ENCODE results near the gene DUSP11. TPM values are rescaled to one million over a fixed set of nuclear protein-coding genes. Genes with fewer than 3 reads are reported as not detected.
"Not testable (repeated sequence)": the region's sequence is repeated elsewhere in the genome, so short reads cannot be mapped to it uniquely, and the experiment has no call there.

DUSP11 gene
- 22.6 TPM for polyA plus RNA-seq (2012; ENCODE audit: insufficient read depth, insufficient read length)

GRCh38 chr2:73779467-73780236 lies at the start of gene DUSP11:
DUSP11 (minus strand) TSS chr2:73780103; CDS start chr2:73779974, 129 bp downstream.
- peak; percentile 94 for DNase-seq (ENCODE audit: low read depth, low spot score)
- peak within 1 kb of the TSS; percentile 99 for H3K4me3 ChIP-seq (ENCODE audit: low read length)

- H3K4me3 ChIP-seq (ENCODE audit: low read length) = peak within 1 kb of the TSS; percentile 96
- peak; percentile 97 for DNase-seq (ENCODE audit: low read depth, low spot score)
Measured at GRCh38 chr2:73828818-73829570, 49.1 kb upstream of the DUSP11 start, which contains the start of gene STAMBP. STAMBP (plus strand) TSS chr2:73828961; CDS start chr2:73830857, 1,896 bp downstream.

GRCh38 chr2:73828389-73828817 lies 48.5 kb upstream of the DUSP11 start:
- DNase-seq (ENCODE audit: low read depth, low spot score) = no peak
- peak overlapping the region; percentile 96 for H3K4me3 ChIP-seq (ENCODE audit: low read length)

- peak overlapping the region; percentile 96 for H3K4me3 ChIP-seq (ENCODE audit: low read length)
- DNase-seq (ENCODE audit: low read depth, low spot score) = no peak
Measured at GRCh38 chr2:73827660-73828388, 47.9 kb upstream of the DUSP11 start.

GRCh38 chr2:73827018-73827417 lies 47.1 kb upstream of the DUSP11 start:
- no peak overlapping the region for H3K4me3 ChIP-seq (ENCODE audit: low read length)
- DNase-seq (ENCODE audit: low read depth, low spot score) = peak; percentile 49

GRCh38 chr2:73825408-73825807 lies 45.5 kb upstream of the DUSP11 start:
- H3K4me3 ChIP-seq (ENCODE audit: low read length) = no peak overlapping the region
- DNase-seq (ENCODE audit: low read depth, low spot score) = no peak

- DNase-seq (ENCODE audit: low read depth, low spot score) = peak; percentile 84
Measured at GRCh38 chr2:73823916-73824523, 44.1 kb upstream of the DUSP11 start.

GRCh38 chr2:73823416-73823815 lies 43.5 kb upstream of the DUSP11 start:
- no peak for DNase-seq (ENCODE audit: low read depth, low spot score)
- no peak overlapping the region for H3K4me3 ChIP-seq (ENCODE audit: low read length)

More at GRCh38 chr2:73823916-73824523, 44.1 kb upstream of the DUSP11 start:
- H3K4me3 ChIP-seq (ENCODE audit: low read length) = no peak overlapping the region

GRCh38 chr2:73822991-73823390 lies 43.1 kb upstream of the DUSP11 start:
- DNase-seq (ENCODE audit: low read depth, low spot score) = no peak
- H3K4me3 ChIP-seq (ENCODE audit: low read length) = no peak overlapping the region

GRCh38 chr2:73822276-73822675 lies 42.4 kb upstream of the DUSP11 start:
- no peak for DNase-seq (ENCODE audit: low read depth, low spot score)
- H3K4me3 ChIP-seq (ENCODE audit: low read length) = no peak overlapping the region

- no peak overlapping the region for H3K4me3 ChIP-seq (ENCODE audit: low read length)
Measured at GRCh38 chr2:73821669-73822068, 41.8 kb upstream of the DUSP11 start.

GRCh38 chr2:73821227-73821626 lies 41.3 kb upstream of the DUSP11 start:
- DNase-seq (ENCODE audit: low read depth, low spot score) = no peak
- H3K4me3 ChIP-seq (ENCODE audit: low read length) = no peak overlapping the region

More at GRCh38 chr2:73821669-73822068, 41.8 kb upstream of the DUSP11 start:
- DNase-seq (ENCODE audit: low read depth, low spot score) = no peak

GRCh38 chr2:73818296-73818695 lies 38.4 kb upstream of the DUSP11 start:
- no peak for DNase-seq (ENCODE audit: low read depth, low spot score)

GRCh38 chr2:73812635-73813034 lies 32.7 kb upstream of the DUSP11 start:
- DNase-seq (ENCODE audit: low read depth, low spot score) = no peak
- no peak overlapping the region for H3K4me3 ChIP-seq (ENCODE audit: low read length)

More at GRCh38 chr2:73818296-73818695, 38.4 kb upstream of the DUSP11 start:
- no peak overlapping the region for H3K4me3 ChIP-seq (ENCODE audit: low read length)

GRCh38 chr2:73811878-73812277 lies 32.0 kb upstream of the DUSP11 start:
- no peak overlapping the region for H3K4me3 ChIP-seq (ENCODE audit: low read length)
- DNase-seq (ENCODE audit: low read depth, low spot score) = no peak

- DNase-seq (ENCODE audit: low read depth, low spot score); H3K4me3 ChIP-seq (ENCODE audit: low read length): not testable (repeated sequence)
Measured at GRCh38 chr2:73783883-73784282, 4.0 kb upstream of the DUSP11 start, which contains the start of gene C2orf78. C2orf78 (plus strand) TSS chr2:73784183; CDS start chr2:73784310, 127 bp downstream.

- not testable (repeated sequence) for H3K4me3 ChIP-seq (ENCODE audit: low read length); DNase-seq (ENCODE audit: low read depth, low spot score)
Measured at GRCh38 chr2:73783402-73783801, 3.5 kb upstream of the DUSP11 start.

- no peak for DNase-seq (ENCODE audit: low read depth, low spot score)
- H3K4me3 ChIP-seq (ENCODE audit: low read length) = peak overlapping the region; percentile 99
Measured at GRCh38 chr2:73780237-73780582, 307 bp upstream of the DUSP11 start.

All from Jurkat, Clone E6-1 (cell line).